Left colon (tissue), 2 donors: Measurements from ENCODE around the gene MYCBPAP. TPM values are rescaled to one million over a fixed set of nuclear protein-coding genes. Genes with fewer than 3 reads are reported as not detected.
A peak's percentile ranks its signal among the peaks of the same experiment; 100 is the strongest.
"Not testable (repeated sequence)": the region's sequence is repeated elsewhere in the genome, so short reads cannot be mapped to it uniquely, and the experiment has no call there.

Source experiments
- ATAC-seq: fragments of 200-7000 bp; cut with Tn5 transposase; one replicate; pipeline ENCODE4 v1.9.1; 2020; ENCODE audit warnings: mild to moderate bottlenecking, moderate library complexity
- DNase-seq, 2 donors: peaks; one replicate each; pipeline ENCODE4 v3.0.0-alpha.2; 2020
- intact Hi-C, 2 donors: fragments of 100-400 bp; cut with DNase I in 1 of 2; cut with micrococcal nuclease in 1 of 2; formaldehyde crosslinking; loops; one replicate each; pipeline versions ENCODE4 v1.11.2 to v1.14.0; 2022; cut with DNase I, micrococcal nuclease
- total RNA-seq, 2 donors: library from RNA; stranded (reverse); fragmentation: NEBNext Ultra II Directional; extraction: Animal tissue kit (Norgen Biotek cat#: 25700); gene quantifications; one replicate each; pipeline ENCODE4 v1.2.1, GENCODE V29; 2021
- donor health status: DM: no; HTN: no; CAD: no.
- donor health status: DM: yes; HTN: yes; CAD: no.

MYCBPAP gene
- total RNA-seq, 2 donors from 2014 or later = 2.1 to 2.8 TPM

- ATAC-seq (no peak), DNase-seq (no peak)
- intact Hi-C loops = no loop called here
These were observed 39.0 kb upstream of the MYCBPAP start for GRCh38 chr17:50469208-50469605.

GRCh38 chr17:50469671-50470305 is 38.5 kb upstream of the MYCBPAP start:
- ATAC-seq (no peak), DNase-seq (peak in 1 of 2 donors; percentile 32)
- intact Hi-C loops = no loop called here

- ATAC-seq (peak; percentile 72), DNase-seq (peak; percentile 78 to 88)
- intact Hi-C loops = no loop called here
These were observed 37.8 kb upstream of the MYCBPAP start for GRCh38 chr17:50470426-50470825.

- ATAC-seq (no peak), DNase-seq (no peak)
- intact Hi-C loops = no loop called here
These were observed 37.0 kb upstream of the MYCBPAP start for GRCh38 chr17:50471009-50471905.

- ATAC-seq (no peak), DNase-seq (peak in 1 of 2 donors; percentile 28)
- intact Hi-C loops = no loop called here
These were observed 36.0 kb upstream of the MYCBPAP start for GRCh38 chr17:50472286-50472685.

GRCh38 chr17:50472761-50473161 is 35.5 kb upstream of the MYCBPAP start:
- ATAC-seq, DNase-seq, intact Hi-C loops: not testable (repeated sequence)

GRCh38 chr17:50473901-50474300 is 34.3 kb upstream of the MYCBPAP start:
- ATAC-seq (no peak), DNase-seq (no peak)
- intact Hi-C loops = no loop called here

GRCh38 chr17:50474523-50474922 is 33.7 kb upstream of the MYCBPAP start:
- peak in 1 of 2 donors; percentile 15 for DNase-seq
- intact Hi-C loops = no loop called here

GRCh38 chr17:50475362-50475761 is 32.9 kb upstream of the MYCBPAP start:
- no peak for ATAC-seq
- intact Hi-C loops = no loop called here
- DNase-seq = peak in 1 of 2 donors; percentile 16

More at GRCh38 chr17:50474523-50474922, 33.7 kb upstream of the MYCBPAP start:
- ATAC-seq = no peak

GRCh38 chr17:50475775-50476544 is 32.3 kb upstream of the MYCBPAP start:
- peak; percentile 35 for ATAC-seq
- DNase-seq = peak in 1 of 2 donors; percentile 35
- intact Hi-C loops = not testable (repeated sequence)

GRCh38 chr17:50476545-50477315 is 31.5 kb upstream of the MYCBPAP start:
- peak in 1 of 2 donors; percentile 52 for DNase-seq
- intact Hi-C loops = no loop called here
- peak; percentile 34 for ATAC-seq

- ATAC-seq (no peak), DNase-seq (no peak)
- intact Hi-C loops = no loop called here
These were observed 30.3 kb upstream of the MYCBPAP start for GRCh38 chr17:50477976-50478375.

GRCh38 chr17:50478391-50479381 is 29.6 kb upstream of the MYCBPAP start, which contains the start of gene RSAD1:
TSS of gene RSAD1 (plus strand) at chr17:50478860. CDS start at chr17:50478885, 25 bp downstream.
- peak; percentile 74 for ATAC-seq
- intact Hi-C loops = no loop called here
- DNase-seq = peak; percentile 87 to 91

- intact Hi-C loops = loop anchor here in 1 of 2 donors (10.0 kb wide), 1 partner anchor 155 kb away; the partner anchor contains the start of gene ABCC3
- DNase-seq = peak; percentile 87 to 89
- ATAC-seq = peak; percentile 61
These were observed 28.6 kb upstream of the MYCBPAP start for GRCh38 chr17:50479522-50480141.

- intact Hi-C loops = loop anchor here in 1 of 2 donors (10.0 kb wide), 1 partner anchor 155 kb away; the partner anchor contains the start of gene ABCC3
- ATAC-seq = no peak
- DNase-seq = peak in 1 of 2 donors; percentile 14
These were observed 28.0 kb upstream of the MYCBPAP start for GRCh38 chr17:50480142-50480764.

- DNase-seq (no peak), ATAC-seq (no peak)
- intact Hi-C loops = loop anchor here in 1 of 2 donors (10.0 kb wide), 1 partner anchor 154 kb away; the partner anchor contains the start of gene ABCC3
These were observed 27.3 kb upstream of the MYCBPAP start for GRCh38 chr17:50480854-50481490.
